A549 (cell line): ENCODE measurements around the gene NKD1. TPM values are rescaled to one million over a fixed set of nuclear protein-coding genes. Genes with fewer than 3 reads are reported as not detected.

ENCODE experiments used
- ATAC-seq, 2 experiments: fragments of 200-7000 bp in 1 of 2; fragments of >200 bp in 1 of 2; cut with Nextera tagmentation in 1 of 2; cut with Tn5 transposase in 1 of 2; 3 replicates each; pipeline versions ENCODE4 v1.8.0 to v1.9.1; 2018 to 2020; ENCODE audit warnings: mild to moderate bottlenecking in 1 of 2, moderate library complexity in 1 of 2
- CTCF ChIA-PET: fragments of 300-600 bp; sonication (Branson Sonifier 250); formaldehyde crosslinking; extraction: SDS; loops from one replicate; lab custom pipeline; 2021; ENCODE audit warnings: antibody characterized with exemption, inconsistent platforms; lab: Yijun Ruan, JAX
- POLR2A ChIA-PET: fragments of 350-600 bp; formaldehyde crosslinking; extraction: SDS; loops from one replicate; lab custom pipeline; 2021; ENCODE audit warnings: antibody characterized with exemption, inconsistent platforms; lab: Yijun Ruan, JAX
- DNase-seq, 2 experiments: peaks; one replicate each; pipeline versions ENCODE4 v3.0.0 to v3.0.0-alpha.2; 2011 to 2016; ENCODE audit warnings: low read depth in 1 of 2, low spot score in 1 of 2
- FAIRE-seq: peaks from 2 replicates; lab custom pipeline; 2011; peaks lifted over from hg19 to GRCh38; lab: Jason Lieb, UNC
- H3K27ac ChIP-seq, 2 experiments: fragments of >200 bp; sonication (Bioruptor Twin); formaldehyde crosslinking; 3 replicates each; pipeline ENCODE4 v1.5.1; 2016 to 2017
- H3K4me1 ChIP-seq: fragments of >200 bp; sonication (Bioruptor Twin); formaldehyde crosslinking; 3 replicates; pipeline ENCODE4 v1.6.1; 2016
- H3K4me2 ChIP-seq: fragments of >200 bp; sonication (Bioruptor Twin); formaldehyde crosslinking; 3 replicates; pipeline ENCODE4 v1.6.1; 2016
- H3K4me3 ChIP-seq: fragments of >200 bp; sonication (Bioruptor Twin); formaldehyde crosslinking; 3 replicates; pipeline ENCODE4 v1.5.1; 2016
- H3K9me3 ChIP-seq: fragments of >200 bp; sonication (Bioruptor Twin); formaldehyde crosslinking; 3 replicates; pipeline ENCODE4 v1.6.1; 2016
- BHLHE40 ChIP-seq: IDR thresholded peaks from 2 replicates; pipeline ENCODE4 v1.6.1; 2012; ENCODE audit warnings: low read depth, low read length, inconsistent platforms
- CEBPB ChIP-seq, 2 experiments: fragments of >200 bp in 1 of 2; sonication (Bioruptor Twin) in 1 of 2; formaldehyde crosslinking in 1 of 2; IDR thresholded peaks; 2 replicates each; pipeline ENCODE4 v1.6.1; 2012 to 2016
- CHD2 ChIP-seq: fragments of 150-350 bp; IDR thresholded peaks from 2 replicates; pipeline ENCODE4 v1.6.1; 2014; ENCODE audit warnings: low read length; ENCODE audit not compliant: partially characterized antibody
- CHD4 ChIP-seq: fragments of 200-600 bp; sonication (generic); IDR thresholded peaks from 2 replicates; pipeline ENCODE4 v1.6.1; 2016; ENCODE audit warnings: antibody characterized with exemption, mild to moderate bottlenecking, borderline replicate concordance
- EP300 ChIP-seq, 2 experiments: fragments of >200 bp; sonication (Bioruptor Twin); formaldehyde crosslinking; IDR thresholded peaks; 2 replicates in 1 of 2; 3 replicates in 1 of 2; pipeline ENCODE4 v1.6.1; 2016 to 2017
- ESRRA ChIP-seq: fragments of 150-350 bp; IDR thresholded peaks from 2 replicates; pipeline ENCODE4 v1.6.1; 2014; ENCODE audit warnings: mild to moderate bottlenecking, low read length, borderline replicate concordance
- FOSL2 ChIP-seq, 2 experiments: fragments of 450-650 bp in 1 of 2; fragments of >200 bp in 1 of 2; sonication (Bioruptor Twin) in 1 of 2; formaldehyde crosslinking; IDR thresholded peaks; 2 replicates each; pipeline versions ENCODE4 v1.5.0 to v1.6.1; 2016 to 2020; ENCODE audit warnings: mild to moderate bottlenecking in 1 of 2, moderate library complexity in 1 of 2
- HEYL ChIP-seq: fragments of 250-450 bp; sonication (Bioruptor Pico); IDR thresholded peaks from 2 replicates; pipeline ENCODE4 v1.8.0; 2021; ENCODE audit warnings: mild to moderate bottlenecking, moderate library complexity
- JUNB ChIP-seq: fragments of >200 bp; sonication (Bioruptor Twin); formaldehyde crosslinking; IDR thresholded peaks from 2 replicates; pipeline ENCODE4 v1.6.1; 2016
- KDM1A ChIP-seq: fragments of 200-600 bp; sonication (generic); IDR thresholded peaks from 2 replicates; pipeline ENCODE4 v1.6.1; 2016; ENCODE audit warnings: low read depth, mild to moderate bottlenecking
- KDM5A ChIP-seq: fragments of 200-600 bp; sonication (generic); IDR thresholded peaks from 2 replicates; pipeline ENCODE4 v1.6.1; 2016; ENCODE audit warnings: antibody characterized with exemption, mild to moderate bottlenecking
- MAZ ChIP-seq: fragments of 150-350 bp; IDR thresholded peaks from 2 replicates; pipeline ENCODE4 v1.6.1; 2014; ENCODE audit warnings: antibody characterized with exemption, low read depth, low read length, borderline replicate concordance
- NR3C1 ChIP-seq: fragments of >200 bp; sonication (Bioruptor Twin); formaldehyde crosslinking; IDR thresholded peaks from 3 replicates; pipeline ENCODE4 v1.6.1; 2017
- PHF8 ChIP-seq: fragments of 200-600 bp; sonication (generic); IDR thresholded peaks from 2 replicates; pipeline ENCODE4 v1.6.1; 2016; ENCODE audit warnings: low read depth, mild to moderate bottlenecking, antibody characterized with exemption, moderate library complexity, borderline replicate concordance
- RARB ChIP-seq: fragments of 250-450 bp; sonication (Bioruptor Pico); IDR thresholded peaks from 2 replicates; pipeline ENCODE4 v1.8.0; 2021; ENCODE audit warnings: mild to moderate bottlenecking, moderate library complexity
- RFX5 ChIP-seq: fragments of 450-650 bp; IDR thresholded peaks from 2 replicates; pipeline ENCODE4 v1.7.1; 2014; ENCODE audit warnings: antibody characterized with exemption, mild to moderate bottlenecking, moderate library complexity
- RNF2 ChIP-seq: fragments of 200-600 bp; sonication (generic); IDR thresholded peaks from 2 replicates; pipeline ENCODE4 v1.6.1; 2016; ENCODE audit warnings: low read depth, mild to moderate bottlenecking, antibody characterized with exemption, moderate library complexity, borderline replicate concordance
- SMC3 ChIP-seq: fragments of >200 bp; sonication (Bioruptor Twin); formaldehyde crosslinking; IDR thresholded peaks from 3 replicates; pipeline ENCODE4 v1.6.1; 2018; ENCODE audit warnings: inconsistent platforms
- SREBF2 ChIP-seq: fragments of 450-650 bp; IDR thresholded peaks from 2 replicates; pipeline ENCODE4 v1.6.1; 2014; ENCODE audit warnings: mild to moderate bottlenecking, moderate library complexity
- WGBS: methylation state at CpG from one replicate; pipeline ENCODE4 v1.1.6; 2017; ENCODE audit errors: missing lambda C conversion rate; 5-methylcytosine and 5-hydroxymethylcytosine counted together
- polyA plus RNA-seq, 4 experiments: library from polyadenylated mRNA; depleted of rRNA in 3 of 4; stranded (reverse); fragments of >200 nt; fragmentation: RNase III in 1 of 4; extraction: RNeasy Plus Mini Kit Qiagen cat#74134 plus additional on column Dnase treatment in 1 of 4; gene quantifications; 2 replicates in 3 of 4; 3 replicates in 1 of 4; pipeline ENCODE4 v1.2.3, GENCODE V29; 2011 to 2017
- TF ChIP-seq, protein P1 (sequence below): IDR thresholded peaks from 2 replicates; pipeline ENCODE4 v1.6.1; 2012
- TF ChIP-seq, protein P2 (sequence below): fragments of 200-600 bp; sonication (generic); IDR thresholded peaks from 2 replicates; pipeline ENCODE4 v1.6.1; 2016; ENCODE audit warnings: antibody characterized with exemption, mild to moderate bottlenecking, moderate library complexity
- TF ChIP-seq, protein P3 (sequence below): fragments of 250-450 bp; sonication (Bioruptor Pico); IDR thresholded peaks from 2 replicates; pipeline ENCODE4 v1.5.0; 2021; ENCODE audit warnings: mild to moderate bottlenecking, moderate library complexity, borderline replicate concordance
- TF ChIP-seq, protein P4 (sequence below): fragments of 150-350 bp; IDR thresholded peaks from 2 replicates; pipeline ENCODE4 v1.6.1; 2014; ENCODE audit warnings: low read depth, mild to moderate bottlenecking, low read length

The NKD1 gene
- polyA plus RNA-seq, 2 of the 4 experiments (the other 2 are of a cell fraction), result 0.10 to 0.19 TPM

DNA sequence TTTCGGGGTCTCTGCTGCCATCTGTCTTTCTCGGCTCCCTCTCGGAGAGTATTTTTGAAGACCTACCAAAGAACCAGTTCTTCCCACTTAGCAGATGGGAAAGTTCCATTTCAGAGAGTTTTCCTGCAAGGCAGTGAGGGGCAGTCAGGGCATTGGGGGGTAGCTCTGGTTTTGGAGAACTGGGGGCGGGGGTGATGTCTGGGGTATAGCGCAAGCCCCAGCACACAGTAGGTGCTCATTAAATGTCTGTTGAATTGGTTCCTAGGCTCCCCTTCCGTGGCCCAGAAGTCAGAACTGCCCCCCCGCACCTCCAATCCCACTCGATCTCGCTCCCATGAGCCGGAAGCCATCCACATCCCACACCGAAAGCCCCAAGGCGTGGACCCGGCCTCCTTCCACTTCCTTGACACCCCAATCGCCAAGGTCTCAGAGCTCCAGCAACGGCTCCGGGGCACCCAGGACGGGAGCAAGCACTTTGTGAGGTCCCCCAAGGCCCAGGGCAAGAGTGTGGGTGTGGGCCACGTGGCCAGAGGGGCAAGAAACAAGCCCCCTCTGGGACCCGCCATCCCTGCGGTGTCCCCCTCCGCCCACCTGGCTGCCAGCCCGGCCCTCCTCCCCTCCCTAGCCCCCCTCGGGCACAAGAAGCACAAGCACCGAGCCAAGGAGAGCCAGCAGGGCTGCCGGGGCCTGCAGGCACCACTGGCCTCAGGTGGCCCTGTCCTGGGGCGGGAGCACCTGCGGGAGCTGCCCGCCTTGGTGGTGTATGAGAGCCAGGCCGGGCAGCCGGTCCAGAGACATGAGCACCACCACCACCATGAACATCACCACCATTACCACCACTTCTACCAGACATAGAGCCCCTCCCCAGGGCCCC lies 85.0 kb downstream of the NKD1 start:
- Histone ChIP-seq H3K4me1 (no peaks in the 10 kb centered on the region), H3K4me3 (no peak overlapping the region), H3K9me3 (no peaks in the 10 kb centered on the region), H3K4me2 (no peak overlapping the region), H3K27ac (no peak overlapping the region)
- no peak for FAIRE-seq
- ATAC-seq, result no peak
- ChIA-PET CTCF (interaction anchor here (0.5 kb wide), 1 partner anchor 71 kb away, joined by 3 read pairs; no protein-coding TSS in a partner anchor), POLR2A (no interaction called here)
- DNase-seq, result no peak
- WGBS, result 84% methylated on average over 22 of the region's 30 CpGs
- no peak for TF ChIP-seq KDM1A
- no peak for TF ChIP-seq JUNB
- no peak for TF ChIP-seq CHD2
- no peak for TF ChIP-seq ESRRA
- TF ChIP-seq, protein P1, sequence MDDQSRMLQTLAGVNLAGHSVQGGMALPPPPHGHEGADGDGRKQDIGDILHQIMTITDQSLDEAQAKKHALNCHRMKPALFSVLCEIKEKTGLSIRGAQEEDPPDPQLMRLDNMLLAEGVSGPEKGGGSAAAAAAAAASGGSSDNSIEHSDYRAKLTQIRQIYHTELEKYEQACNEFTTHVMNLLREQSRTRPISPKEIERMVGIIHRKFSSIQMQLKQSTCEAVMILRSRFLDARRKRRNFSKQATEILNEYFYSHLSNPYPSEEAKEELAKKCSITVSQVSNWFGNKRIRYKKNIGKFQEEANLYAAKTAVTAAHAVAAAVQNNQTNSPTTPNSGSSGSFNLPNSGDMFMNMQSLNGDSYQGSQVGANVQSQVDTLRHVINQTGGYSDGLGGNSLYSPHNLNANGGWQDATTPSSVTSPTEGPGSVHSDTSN, result no peak
- TF ChIP-seq, protein P2, sequence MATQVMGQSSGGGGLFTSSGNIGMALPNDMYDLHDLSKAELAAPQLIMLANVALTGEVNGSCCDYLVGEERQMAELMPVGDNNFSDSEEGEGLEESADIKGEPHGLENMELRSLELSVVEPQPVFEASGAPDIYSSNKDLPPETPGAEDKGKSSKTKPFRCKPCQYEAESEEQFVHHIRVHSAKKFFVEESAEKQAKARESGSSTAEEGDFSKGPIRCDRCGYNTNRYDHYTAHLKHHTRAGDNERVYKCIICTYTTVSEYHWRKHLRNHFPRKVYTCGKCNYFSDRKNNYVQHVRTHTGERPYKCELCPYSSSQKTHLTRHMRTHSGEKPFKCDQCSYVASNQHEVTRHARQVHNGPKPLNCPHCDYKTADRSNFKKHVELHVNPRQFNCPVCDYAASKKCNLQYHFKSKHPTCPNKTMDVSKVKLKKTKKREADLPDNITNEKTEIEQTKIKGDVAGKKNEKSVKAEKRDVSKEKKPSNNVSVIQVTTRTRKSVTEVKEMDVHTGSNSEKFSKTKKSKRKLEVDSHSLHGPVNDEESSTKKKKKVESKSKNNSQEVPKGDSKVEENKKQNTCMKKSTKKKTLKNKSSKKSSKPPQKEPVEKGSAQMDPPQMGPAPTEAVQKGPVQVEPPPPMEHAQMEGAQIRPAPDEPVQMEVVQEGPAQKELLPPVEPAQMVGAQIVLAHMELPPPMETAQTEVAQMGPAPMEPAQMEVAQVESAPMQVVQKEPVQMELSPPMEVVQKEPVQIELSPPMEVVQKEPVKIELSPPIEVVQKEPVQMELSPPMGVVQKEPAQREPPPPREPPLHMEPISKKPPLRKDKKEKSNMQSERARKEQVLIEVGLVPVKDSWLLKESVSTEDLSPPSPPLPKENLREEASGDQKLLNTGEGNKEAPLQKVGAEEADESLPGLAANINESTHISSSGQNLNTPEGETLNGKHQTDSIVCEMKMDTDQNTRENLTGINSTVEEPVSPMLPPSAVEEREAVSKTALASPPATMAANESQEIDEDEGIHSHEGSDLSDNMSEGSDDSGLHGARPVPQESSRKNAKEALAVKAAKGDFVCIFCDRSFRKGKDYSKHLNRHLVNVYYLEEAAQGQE, result no peak
- no peak for TF ChIP-seq BHLHE40
- no peak for TF ChIP-seq RFX5
- TF ChIP-seq EP300 (IDR thresholded peaks at IDR 0.05), result no peak
- TF ChIP-seq SMC3, result no peak
- no peak for TF ChIP-seq CHD4
- no peak for TF ChIP-seq CEBPB (IDR thresholded peaks at IDR 0.05)
- TF ChIP-seq, protein P3, sequence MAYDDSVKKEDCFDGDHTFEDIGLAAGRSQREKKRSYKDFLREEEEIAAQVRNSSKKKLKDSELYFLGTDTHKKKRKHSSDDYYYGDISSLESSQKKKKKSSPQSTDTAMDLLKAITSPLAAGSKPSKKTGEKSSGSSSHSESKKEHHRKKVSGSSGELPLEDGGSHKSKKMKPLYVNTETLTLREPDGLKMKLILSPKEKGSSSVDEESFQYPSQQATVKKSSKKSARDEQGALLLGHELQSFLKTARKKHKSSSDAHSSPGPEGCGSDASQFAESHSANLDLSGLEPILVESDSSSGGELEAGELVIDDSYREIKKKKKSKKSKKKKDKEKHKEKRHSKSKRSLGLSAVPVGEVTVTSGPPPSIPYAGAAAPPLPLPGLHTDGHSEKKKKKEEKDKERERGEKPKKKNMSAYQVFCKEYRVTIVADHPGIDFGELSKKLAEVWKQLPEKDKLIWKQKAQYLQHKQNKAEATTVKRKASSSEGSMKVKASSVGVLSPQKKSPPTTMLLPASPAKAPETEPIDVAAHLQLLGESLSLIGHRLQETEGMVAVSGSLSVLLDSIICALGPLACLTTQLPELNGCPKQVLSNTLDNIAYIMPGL (CRISPR knock-in tag), result no peak
- TF ChIP-seq, protein P4, sequence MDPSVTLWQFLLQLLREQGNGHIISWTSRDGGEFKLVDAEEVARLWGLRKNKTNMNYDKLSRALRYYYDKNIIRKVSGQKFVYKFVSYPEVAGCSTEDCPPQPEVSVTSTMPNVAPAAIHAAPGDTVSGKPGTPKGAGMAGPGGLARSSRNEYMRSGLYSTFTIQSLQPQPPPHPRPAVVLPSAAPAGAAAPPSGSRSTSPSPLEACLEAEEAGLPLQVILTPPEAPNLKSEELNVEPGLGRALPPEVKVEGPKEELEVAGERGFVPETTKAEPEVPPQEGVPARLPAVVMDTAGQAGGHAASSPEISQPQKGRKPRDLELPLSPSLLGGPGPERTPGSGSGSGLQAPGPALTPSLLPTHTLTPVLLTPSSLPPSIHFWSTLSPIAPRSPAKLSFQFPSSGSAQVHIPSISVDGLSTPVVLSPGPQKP, result no peak

DNA sequence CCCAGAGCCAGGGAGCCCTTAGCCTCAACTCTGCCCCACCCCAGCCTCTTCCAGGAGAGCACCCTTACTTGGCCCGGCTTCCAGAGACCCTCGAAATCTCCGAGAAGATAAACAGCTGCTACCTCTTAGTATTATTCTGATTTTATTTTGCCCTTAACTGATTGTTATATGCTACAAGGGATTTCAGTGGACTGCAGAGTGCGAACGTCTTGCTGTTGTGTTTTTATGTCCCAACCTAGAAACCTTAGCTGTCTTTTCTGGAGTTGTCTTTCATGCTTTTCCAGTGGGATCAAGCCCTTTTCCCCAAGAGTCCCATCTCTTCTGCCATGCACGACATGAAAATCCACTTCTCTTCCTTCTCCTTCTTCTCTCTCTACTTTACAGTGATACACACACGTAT lies 85.9 kb downstream of the NKD1 start:
- ChIA-PET POLR2A (no interaction called here), CTCF (interaction anchor here (0.9 kb wide), 1 partner anchor 31 kb away, joined by 4 read pairs; no protein-coding TSS in a partner anchor)
- no peak for DNase-seq
- no peaks in the 10 kb centered on the region for H3K4me1 ChIP-seq
- TF ChIP-seq MAZ (no peak), RNF2 (no peak), PHF8 (no peak), HEYL (no peak), KDM5A (no peak), SREBF2 (no peak), NR3C1 (no peak), FOSL2 (IDR thresholded peaks at IDR 0.05) (no peak), FOSL2 (CRISPR knock-in tag; IDR thresholded peaks at IDR 0.05) (no peak), RARB (no peak)
- no peaks in the 10 kb centered on the region for H3K9me3 ChIP-seq
- H3K4me2 ChIP-seq, result no peak overlapping the region
- ATAC-seq, result no peak
- H3K27ac ChIP-seq, result no peak overlapping the region
- WGBS, result 67% methylated on average over 7 of the region's 7 CpGs
- no peak for FAIRE-seq
- H3K4me3 ChIP-seq, result no peak overlapping the region
